Neural progenitor cell (in vitro differentiated cells): ENCODE data around the gene CADM1. TPM values are rescaled to one million over a fixed set of nuclear protein-coding genes. Genes with fewer than 3 reads are reported as not detected.

ENCODE experiments used
- DNase-seq: peaks from one replicate; pipeline ENCODE4 v3.0.0-alpha.2; 2016; ENCODE audit warnings: low spot score
- H2AFZ ChIP-seq: fragments of 200-600 bp; sonication (generic); replicated peaks from 2 replicates; pipeline ENCODE4 v1.6.1; 2016; ENCODE audit warnings: antibody characterized with exemption
- H3F3A ChIP-seq: fragments of 200-600 bp; sonication (generic); 2 replicates; pipeline ENCODE4 v1.6.1; 2016; ENCODE audit warnings: antibody characterized with exemption, low read depth
- H3K27ac ChIP-seq: fragments of 200-600 bp; sonication (generic); 2 replicates; pipeline ENCODE4 v1.5.1; 2016; ENCODE audit warnings: mild to moderate bottlenecking
- H3K27me3 ChIP-seq: fragments of 200-600 bp; sonication (generic); 2 replicates; pipeline ENCODE4 v1.6.1; 2016; ENCODE audit warnings: mild to moderate bottlenecking, moderate library complexity
- H3K36me3 ChIP-seq: fragments of 200-600 bp; sonication (generic); 2 replicates; pipeline ENCODE4 v1.5.1; 2016
- H3K4me1 ChIP-seq: fragments of 200-600 bp; sonication (generic); 2 replicates; pipeline ENCODE4 v1.6.1; 2016; ENCODE audit warnings: mixed run types
- H3K4me2 ChIP-seq: fragments of 200-600 bp; sonication (generic); 2 replicates; pipeline ENCODE4 v1.6.1; 2016
- H3K4me3 ChIP-seq: fragments of 200-600 bp; sonication (generic); 2 replicates; pipeline ENCODE4 v1.5.1; 2016
- H3K79me2 ChIP-seq: fragments of 200-600 bp; sonication (generic); 2 replicates; pipeline ENCODE4 v1.6.1; 2016; ENCODE audit warnings: low read depth
- H3K9ac ChIP-seq: fragments of 200-600 bp; sonication (generic); 2 replicates; pipeline ENCODE4 v1.6.1; 2016
- H3K9me3 ChIP-seq: fragments of 200-600 bp; sonication (generic); 2 replicates; pipeline ENCODE4 v1.5.1; 2016; ENCODE audit warnings: low read depth
- H4K20me1 ChIP-seq: fragments of 200-600 bp; sonication (generic); 2 replicates; pipeline ENCODE4 v1.6.1; 2016; ENCODE audit warnings: low read depth
- H3K27ac Mint-ChIP-seq: 3 replicates; pipeline ENCODE4 v1.8.0; 2021; ENCODE audit warnings: mixed read lengths
- H3K27me3 Mint-ChIP-seq: 2 replicates; pipeline ENCODE4 v1.8.0; 2022; ENCODE audit warnings: low read depth, mild to moderate bottlenecking, inconsistent platforms, moderate library complexity, mixed read lengths; ENCODE audit not compliant: insufficient read depth
- H3K36me3 Mint-ChIP-seq: 3 replicates; pipeline ENCODE4 v1.8.0; 2021; ENCODE audit warnings: mixed read lengths
- H3K4me1 Mint-ChIP-seq: 3 replicates; pipeline ENCODE4 v1.8.0; 2021; ENCODE audit warnings: mixed read lengths
- H3K4me3 Mint-ChIP-seq: 3 replicates; pipeline ENCODE4 v1.8.0; 2021; ENCODE audit warnings: mild to moderate bottlenecking, moderate library complexity, mixed read lengths
- H3K9me3 Mint-ChIP-seq: 3 replicates; pipeline ENCODE4 v1.8.0; 2020; ENCODE audit warnings: mixed read lengths
- CTCF ChIP-seq: fragments of 200-600 bp; sonication (generic); IDR thresholded peaks from 2 replicates; pipeline ENCODE4 v1.5.1; 2017; ENCODE audit warnings: antibody characterized with exemption, mild to moderate bottlenecking
- EZH2 ChIP-seq: fragments of 200-600 bp; sonication (generic); IDR thresholded peaks from 2 replicates; pipeline ENCODE4 v1.6.1; 2017; ENCODE audit warnings: antibody characterized with exemption, mild to moderate bottlenecking, moderate library complexity
- EZH2phosphoT487 ChIP-seq: fragments of 200-600 bp; sonication (generic); IDR thresholded peaks from 2 replicates; pipeline ENCODE4 v1.6.1; 2017; ENCODE audit warnings: antibody characterized with exemption
- total RNA-seq: library from RNA; depleted of rRNA; stranded (reverse); fragments of >200 nt; gene quantifications from 2 replicates; pipeline ENCODE4 v1.2.3, GENCODE V29; 2015; ENCODE audit warnings: low replicate concordance

Gene CADM1
- total RNA-seq, 1 donor from 2014 or later, result 123 TPM

- TF ChIP-seq EZH2, result no peak
- TF ChIP-seq EZH2phosphoT487, result no peak
- TF ChIP-seq CTCF, result no peak
- H3K9ac ChIP-seq, result no peak overlapping the region
- Mint-ChIP-seq H3K4me3 (no peak overlapping the region), H3K4me1 (peaks cover 19% of the 10 kb centered on the region), H3K9me3 (no peaks in the 10 kb centered on the region), H3K27ac (no peak overlapping the region), H3K36me3 (no peaks in the 10 kb centered on the region), H3K27me3 (peaks cover 4% of the 10 kb centered on the region)
- no peaks in the 10 kb centered on the region for H3K36me3 ChIP-seq
- H4K20me1 ChIP-seq, result peaks cover 36% of the 10 kb centered on the region
- H3K79me2 ChIP-seq, result peaks cover 59% of the 10 kb centered on the region
- H3K9me3 ChIP-seq, result no peaks in the 10 kb centered on the region
- peaks cover 4% of the 10 kb centered on the region for H3F3A ChIP-seq
- no peak overlapping the region for H3K27ac ChIP-seq
- DNase-seq, result no peak
- no peaks in the 10 kb centered on the region for H3K27me3 ChIP-seq
- no peak overlapping the region for H2AFZ ChIP-seq
- H3K4me3 ChIP-seq, result no peak overlapping the region
- H3K4me1 ChIP-seq, result peaks cover 21% of the 10 kb centered on the region
- H3K4me2 ChIP-seq, result no peak overlapping the region
Observed at GRCh38 chr11:115458877-115459276, 45.3 kb downstream of the CADM1 start.

GRCh38 chr11:115456019-115456418, 48.2 kb downstream of the CADM1 start:
- peaks cover 15% of the 10 kb centered on the region for H4K20me1 ChIP-seq
- peaks cover 3% of the 10 kb centered on the region for H3K4me1 Mint-ChIP-seq

GRCh38 chr11:115455613-115456012, 48.6 kb downstream of the CADM1 start:
- no peaks in the 10 kb centered on the region for H3K27me3 ChIP-seq
- Mint-ChIP-seq H3K36me3 (no peaks in the 10 kb centered on the region), H3K27ac (no peak overlapping the region), H3K9me3 (no peaks in the 10 kb centered on the region), H3K4me1 (peaks cover 3% of the 10 kb centered on the region), H3K4me3 (no peak overlapping the region), H3K27me3 (no peaks in the 10 kb centered on the region)
- H3K79me2 ChIP-seq, result peaks cover 50% of the 10 kb centered on the region
- H3K9me3 ChIP-seq, result no peaks in the 10 kb centered on the region
- no peaks in the 10 kb centered on the region for H3K36me3 ChIP-seq
- DNase-seq, result no peak
- TF ChIP-seq CTCF, result no peak
- no peak for TF ChIP-seq EZH2phosphoT487
- TF ChIP-seq EZH2, result no peak
- H2AFZ ChIP-seq, result no peak overlapping the region
- peaks cover 13% of the 10 kb centered on the region for H3K4me1 ChIP-seq
- H3K9ac ChIP-seq, result no peak overlapping the region
- H3K4me2 ChIP-seq, result no peak overlapping the region
- H3K27ac ChIP-seq, result no peak overlapping the region
- peaks cover 11% of the 10 kb centered on the region for H4K20me1 ChIP-seq
- no peak overlapping the region for H3K4me3 ChIP-seq
- H3F3A ChIP-seq, result no peaks in the 10 kb centered on the region

More at GRCh38 chr11:115456019-115456418, 48.2 kb downstream of the CADM1 start:
- TF ChIP-seq EZH2, result no peak
- TF ChIP-seq EZH2phosphoT487, result no peak
- no peak for TF ChIP-seq CTCF
- Histone ChIP-seq H3K27ac (no peak overlapping the region), H3K9ac (no peak overlapping the region), H3K36me3 (no peaks in the 10 kb centered on the region), H3K4me1 (peaks cover 13% of the 10 kb centered on the region), H3K79me2 (peaks cover 53% of the 10 kb centered on the region), H2AFZ (no peak overlapping the region), H3K27me3 (no peaks in the 10 kb centered on the region), H3K9me3 (no peaks in the 10 kb centered on the region), H3K4me2 (no peak overlapping the region), H3K4me3 (no peak overlapping the region), H3F3A (no peaks in the 10 kb centered on the region)
- no peaks in the 10 kb centered on the region for H3K36me3 Mint-ChIP-seq
- no peak for DNase-seq
- no peak overlapping the region for H3K27ac Mint-ChIP-seq
- no peaks in the 10 kb centered on the region for H3K9me3 Mint-ChIP-seq
- no peaks in the 10 kb centered on the region for H3K27me3 Mint-ChIP-seq
- H3K4me3 Mint-ChIP-seq, result no peak overlapping the region
